ENCODE data around the gene GPRIN1. TPM values are rescaled to one million over a fixed set of nuclear protein-coding genes. Genes with fewer than 3 reads are reported as not detected.
"Not testable (repeated sequence)": the region's sequence is repeated elsewhere in the genome, so short reads cannot be mapped to it uniquely, and the experiment has no call there.

The GPRIN1 gene
- total RNA-seq, 1 donor from 2014 or later, result 0.18 TPM

GRCh38 chr5:176575488-176576422 lies 34.2 kb downstream of the GPRIN1 start:
- no peak for DNase-seq (ENCODE audit: low spot score)
- ATAC-seq, result peak; percentile 33

DNA sequence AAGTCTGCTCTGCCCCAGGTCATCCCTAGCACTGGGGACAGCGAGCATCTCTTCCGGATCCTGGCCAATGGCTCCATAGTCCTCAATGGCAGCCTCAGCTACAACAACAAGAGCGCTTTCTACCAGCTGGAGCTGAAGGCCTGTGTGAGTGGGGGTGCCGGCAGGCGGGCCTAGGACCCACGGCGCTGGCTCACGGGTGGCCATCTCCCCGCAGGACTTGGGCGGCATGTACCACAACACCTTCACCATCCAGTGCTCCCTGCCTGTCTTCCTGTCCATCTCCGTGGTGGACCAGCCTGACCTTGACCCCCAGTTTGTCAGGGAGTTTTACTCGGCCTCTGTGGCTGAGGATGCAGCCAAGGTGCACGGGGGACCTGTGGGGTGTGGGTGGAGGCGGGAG lies 34.9 kb downstream of the GPRIN1 start:
- ATAC-seq (no peak), DNase-seq (ENCODE audit: low spot score) (no peak)

GRCh38 chr5:176574297-176574591 lies 35.7 kb downstream of the GPRIN1 start:
- DNase-seq (ENCODE audit: low spot score) (no peak), ATAC-seq (no peak)

GRCh38 chr5:176573564-176574296 lies 36.2 kb downstream of the GPRIN1 start:
- ATAC-seq (peak; percentile 79), DNase-seq (ENCODE audit: low spot score) (no peak)

- no peak for ATAC-seq
Measured at GRCh38 chr5:176570044-176570443, 39.9 kb downstream of the GPRIN1 start.

GRCh38 chr5:176568657-176569056 lies 41.3 kb downstream of the GPRIN1 start:
- DNase-seq (ENCODE audit: low spot score), result no peak
- no peak for ATAC-seq

More at GRCh38 chr5:176570044-176570443, 39.9 kb downstream of the GPRIN1 start:
- DNase-seq (ENCODE audit: low spot score), result no peak

GRCh38 chr5:176565760-176566288 lies 44.1 kb downstream of the GPRIN1 start:
- ATAC-seq, result no peak

GRCh38 chr5:176564002-176564401 lies 46.0 kb downstream of the GPRIN1 start:
- DNase-seq (ENCODE audit: low spot score) (no peak), ATAC-seq (no peak)

More at GRCh38 chr5:176565760-176566288, 44.1 kb downstream of the GPRIN1 start:
- DNase-seq (ENCODE audit: low spot score), result no peak

DNA sequence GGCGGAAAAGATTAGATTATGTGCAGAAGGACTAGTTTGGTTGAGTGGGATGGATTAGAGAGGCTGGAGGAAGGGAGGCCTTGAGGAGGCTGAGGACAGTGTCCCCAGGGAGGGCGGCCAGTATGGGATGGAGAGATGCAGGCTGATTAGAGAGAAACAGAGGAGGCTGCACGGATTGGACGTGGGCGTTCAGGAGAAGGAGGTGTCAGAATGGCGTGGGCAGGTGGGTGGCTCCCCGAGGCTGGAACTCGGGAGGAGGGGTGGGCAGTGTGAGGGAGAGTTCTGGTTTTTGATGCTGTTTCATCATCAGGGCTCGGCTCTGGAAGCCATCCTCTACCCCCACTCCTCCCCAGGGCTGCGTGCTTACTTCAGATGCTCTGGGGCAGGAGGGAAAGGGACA lies 47.8 kb downstream of the GPRIN1 start:
- DNase-seq (ENCODE audit: low spot score) (no peak), ATAC-seq (no peak)

- no peak for DNase-seq (ENCODE audit: low spot score)
- ATAC-seq, result no peak
Measured at GRCh38 chr5:176561259-176561658, 48.7 kb downstream of the GPRIN1 start.

GRCh38 chr5:176560364-176560763 lies 49.6 kb downstream of the GPRIN1 start:
- DNase-seq (ENCODE audit: low spot score), result no peak

DNA sequence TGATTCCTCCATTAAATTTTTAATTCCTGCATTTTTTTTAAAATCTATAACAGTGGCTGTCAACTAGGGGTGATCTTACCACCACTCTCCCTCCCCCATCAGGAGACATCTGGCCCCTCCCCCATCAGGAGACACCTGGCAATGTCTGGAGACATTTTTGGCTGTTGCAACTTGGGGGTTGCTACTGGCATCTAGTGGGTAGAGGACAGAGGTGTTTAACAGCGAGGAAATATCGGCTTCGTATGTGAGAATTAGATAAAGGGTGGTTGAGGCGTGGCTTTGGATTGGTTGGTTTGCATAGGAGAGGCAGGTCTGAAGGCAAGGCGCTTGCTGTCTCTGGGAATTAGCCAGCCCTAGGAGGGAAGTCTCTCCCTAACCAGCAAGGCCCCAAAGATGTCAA lies 50.3 kb downstream of the GPRIN1 start:
- DNase-seq (ENCODE audit: low spot score) (no peak), ATAC-seq (no peak)

More at GRCh38 chr5:176560364-176560763, 49.6 kb downstream of the GPRIN1 start:
- no peak for ATAC-seq

DNA sequence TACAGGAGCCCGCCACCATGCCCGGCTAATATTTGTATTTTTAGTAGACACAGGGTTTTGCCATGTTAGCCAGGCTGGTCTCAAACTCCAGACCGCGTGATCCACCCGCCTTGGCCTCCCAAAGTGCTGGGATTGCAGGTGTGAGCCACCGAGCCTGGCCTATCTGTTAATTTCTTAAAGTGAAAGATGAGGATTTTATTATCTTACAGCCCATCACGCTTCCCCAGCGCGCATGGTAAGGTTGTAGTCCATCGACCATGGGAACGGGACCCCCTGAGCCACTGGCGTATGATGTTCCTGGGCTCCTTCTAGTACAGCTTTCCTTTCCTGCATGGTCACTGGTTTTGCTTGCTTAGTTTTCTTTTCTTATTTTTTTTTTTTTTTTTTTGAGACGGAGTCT lies 52.1 kb downstream of the GPRIN1 start:
- no peak for ATAC-seq
- DNase-seq (ENCODE audit: low spot score), result no peak

DNA sequence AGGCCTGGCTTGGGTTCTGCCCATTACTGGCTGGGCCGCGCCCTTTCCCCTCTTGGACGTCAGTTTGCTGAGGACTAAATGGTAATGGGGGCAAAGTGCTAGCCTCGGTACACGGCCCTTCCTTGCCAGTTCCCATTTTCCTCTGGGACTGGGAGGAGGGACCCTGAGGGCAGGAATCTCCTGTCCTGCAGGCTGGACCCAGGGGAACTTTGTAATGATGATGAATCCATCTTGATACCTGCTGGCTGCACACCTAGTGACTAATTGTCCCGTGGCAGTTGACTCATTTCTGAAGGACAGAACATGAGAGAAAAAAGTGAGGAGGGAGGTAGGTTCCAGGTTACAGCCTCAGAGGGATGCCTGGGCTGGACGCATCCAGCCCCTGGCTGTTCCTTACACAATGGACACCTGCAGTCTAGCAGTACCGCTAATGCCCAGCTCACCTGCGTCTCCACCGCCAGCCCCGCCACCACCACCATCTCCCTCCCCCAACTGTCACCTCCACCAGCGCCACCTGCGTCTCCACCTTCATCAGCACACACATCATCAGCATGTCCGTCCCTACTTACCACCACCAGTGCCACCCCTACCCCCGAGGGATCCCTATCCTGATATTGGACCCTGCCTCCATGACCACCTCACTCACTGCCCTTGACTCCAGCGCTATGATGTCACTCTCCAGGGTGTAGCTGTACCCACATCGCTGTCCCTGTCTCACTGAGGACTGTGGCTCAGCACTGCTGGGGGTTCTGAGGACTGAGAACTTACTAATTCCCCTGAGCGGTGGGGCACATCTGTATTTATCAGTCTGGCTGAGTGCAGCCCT lies 56.5 kb downstream of the GPRIN1 start:
- DNase-seq (ENCODE audit: low spot score) (no peak), ATAC-seq (no peak)

DNA sequence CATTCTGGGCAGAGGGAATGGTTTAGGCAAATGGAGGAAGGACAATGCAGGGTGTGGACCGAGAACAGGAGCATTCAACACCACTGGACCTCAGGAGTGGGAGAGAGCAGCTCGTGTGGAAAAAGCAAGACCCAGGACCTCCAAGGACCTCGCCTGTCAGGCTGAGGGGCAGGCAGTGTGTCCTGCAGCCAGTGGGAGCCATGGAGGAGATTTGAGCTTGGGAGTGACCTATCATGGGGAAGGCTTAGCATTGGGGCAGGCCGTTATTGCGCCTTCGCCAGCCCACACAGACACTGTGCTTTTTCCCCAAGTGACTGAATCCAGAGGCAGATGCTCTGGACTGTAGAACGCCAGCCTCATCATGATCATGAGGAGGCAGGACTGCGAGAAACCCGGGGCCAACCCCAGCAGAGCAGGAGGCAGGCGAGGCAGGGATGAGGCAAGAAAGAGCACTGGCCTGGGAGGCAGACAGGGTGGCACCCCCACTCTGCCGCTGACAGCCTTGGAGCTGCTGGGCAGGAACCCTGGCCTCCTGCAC lies 57.6 kb downstream of the GPRIN1 start:
- ATAC-seq, result no peak
- DNase-seq (ENCODE audit: low spot score), result no peak

GRCh38 chr5:176550937-176551336 lies 59.0 kb downstream of the GPRIN1 start:
- ATAC-seq; DNase-seq (ENCODE audit: low spot score): not testable (repeated sequence)

DNA sequence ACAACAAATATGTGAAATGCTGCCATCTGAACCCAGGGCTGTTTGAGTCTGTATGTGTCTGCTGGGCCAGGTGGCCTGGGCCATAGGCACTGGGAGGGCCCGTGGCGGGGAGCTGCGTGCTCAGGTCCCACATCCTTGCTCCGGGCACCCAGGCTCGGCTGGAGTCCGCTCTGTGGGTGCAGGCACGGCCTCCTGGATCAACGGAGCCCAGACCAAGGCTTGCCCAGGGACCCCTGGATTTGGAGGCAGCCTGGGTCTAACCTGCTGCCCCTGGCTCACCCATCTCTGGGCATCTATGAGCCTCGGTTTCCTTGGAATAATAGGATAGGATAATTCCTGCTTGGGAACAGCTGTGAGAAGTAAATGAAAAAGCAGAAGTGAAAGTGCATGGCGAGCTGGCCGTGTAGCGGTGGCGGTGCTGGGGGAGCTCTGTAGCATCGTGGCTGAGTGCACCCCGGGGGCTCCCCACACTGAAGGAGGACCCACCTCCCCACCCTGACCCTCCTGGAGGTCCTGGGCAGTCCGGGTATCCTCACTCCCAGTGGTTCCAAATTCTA lies 59.6 kb downstream of the GPRIN1 start:
- ATAC-seq, result peak; percentile 3
- no peak for DNase-seq (ENCODE audit: low spot score)

DNA sequence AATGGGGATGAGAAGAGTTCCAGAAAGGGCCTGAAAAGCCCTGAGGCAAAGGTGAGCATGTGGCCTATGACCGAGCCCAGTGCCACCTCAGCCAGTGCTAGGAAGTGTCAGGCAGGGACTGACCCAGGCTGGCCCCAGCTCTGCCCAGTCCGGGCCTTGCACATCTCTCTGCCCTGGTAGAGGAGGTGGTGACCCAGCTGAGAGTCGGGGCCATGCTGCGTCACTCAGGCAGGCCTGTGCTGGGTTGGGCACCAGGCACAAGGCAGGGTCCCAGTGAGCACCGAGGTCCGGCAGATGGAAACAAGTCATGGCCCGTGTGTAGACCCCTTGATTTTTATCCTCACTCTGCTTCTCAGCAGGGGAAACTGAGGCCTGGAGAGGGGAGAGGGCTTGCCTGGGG lies 60.1 kb downstream of the GPRIN1 start:
- DNase-seq (ENCODE audit: low spot score) (no peak), ATAC-seq (peak; percentile 82)

DNA sequence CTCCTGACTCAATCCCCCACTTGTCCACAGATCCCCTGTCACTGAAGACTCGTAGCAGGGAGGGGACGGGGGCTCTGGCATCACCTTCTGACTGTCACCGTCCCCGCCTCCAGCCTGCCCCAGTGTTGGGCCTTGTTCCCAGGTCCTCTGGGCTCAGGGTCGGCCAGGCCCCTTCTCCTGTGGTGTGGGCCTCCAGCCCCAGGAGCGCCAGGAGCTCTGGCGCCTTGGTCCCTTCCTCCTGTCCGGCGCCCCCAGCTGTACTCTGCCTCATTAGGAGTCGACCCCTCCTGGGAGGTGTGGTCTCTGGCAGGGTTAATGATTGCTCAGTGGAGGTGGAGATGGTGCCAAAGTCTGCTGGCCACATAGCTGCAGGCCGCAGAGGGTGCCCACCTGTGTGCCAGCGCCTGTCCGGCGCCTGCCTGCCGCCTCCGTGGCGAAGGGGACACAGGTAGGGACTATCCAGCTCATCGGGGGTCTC lies 61.0 kb downstream of the GPRIN1 start, which contains the start of gene CDHR2:
Gene CDHR2 (plus strand): TSS at position 376 of the 478 bp plus-strand sequence. CDS start 16,011 bp downstream, outside the sequence.
- ATAC-seq (peak; percentile 85), DNase-seq (ENCODE audit: low spot score) (peak; percentile 73)

DNA sequence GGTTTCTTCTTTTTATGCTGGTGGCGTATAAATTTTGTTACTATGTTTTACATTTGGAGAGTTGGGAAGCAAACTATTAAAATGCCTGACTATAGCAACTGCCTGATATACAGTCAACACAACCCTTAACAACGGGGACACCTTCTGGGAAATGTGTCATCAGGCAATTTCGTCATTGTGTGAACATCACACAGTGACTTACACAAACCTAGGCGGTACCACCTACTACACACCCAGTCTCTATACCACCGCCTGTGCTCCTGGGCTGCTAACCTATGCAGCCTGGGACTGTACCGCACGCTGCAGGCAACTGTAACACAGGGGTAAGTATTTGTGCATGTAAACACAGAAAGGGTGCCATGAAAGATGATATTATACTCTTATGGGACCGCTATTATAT lies 62.2 kb downstream of the GPRIN1 start:
- ATAC-seq, result no peak
- DNase-seq (ENCODE audit: low spot score), result no peak

Measured in left lobe of liver (tissue), 2 donors.